ENCODE results near the gene KLHDC4.

GRCh38 chr16:87784812-87785211, 19.0 kb upstream of the KLHDC4 start:
- no peak for TF ChIP-seq SMC3 (IDR thresholded peaks at IDR 0.05; ENCODE audit: low read depth, low read length)
- TF ChIP-seq RCOR1 (IDR thresholded peaks at IDR 0.05; ENCODE audit: insufficient replicate concordance, low read length) = no peak
- TF ChIP-seq, protein P1, sequence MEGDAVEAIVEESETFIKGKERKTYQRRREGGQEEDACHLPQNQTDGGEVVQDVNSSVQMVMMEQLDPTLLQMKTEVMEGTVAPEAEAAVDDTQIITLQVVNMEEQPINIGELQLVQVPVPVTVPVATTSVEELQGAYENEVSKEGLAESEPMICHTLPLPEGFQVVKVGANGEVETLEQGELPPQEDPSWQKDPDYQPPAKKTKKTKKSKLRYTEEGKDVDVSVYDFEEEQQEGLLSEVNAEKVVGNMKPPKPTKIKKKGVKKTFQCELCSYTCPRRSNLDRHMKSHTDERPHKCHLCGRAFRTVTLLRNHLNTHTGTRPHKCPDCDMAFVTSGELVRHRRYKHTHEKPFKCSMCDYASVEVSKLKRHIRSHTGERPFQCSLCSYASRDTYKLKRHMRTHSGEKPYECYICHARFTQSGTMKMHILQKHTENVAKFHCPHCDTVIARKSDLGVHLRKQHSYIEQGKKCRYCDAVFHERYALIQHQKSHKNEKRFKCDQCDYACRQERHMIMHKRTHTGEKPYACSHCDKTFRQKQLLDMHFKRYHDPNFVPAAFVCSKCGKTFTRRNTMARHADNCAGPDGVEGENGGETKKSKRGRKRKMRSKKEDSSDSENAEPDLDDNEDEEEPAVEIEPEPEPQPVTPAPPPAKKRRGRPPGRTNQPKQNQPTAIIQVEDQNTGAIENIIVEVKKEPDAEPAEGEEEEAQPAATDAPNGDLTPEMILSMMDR (conservative IDR thresholded peaks at IDR 0.05; ENCODE audit: low read depth, low read length) = no peak
- no peak for TF ChIP-seq POLR2A (IDR thresholded peaks at IDR 0.05; ENCODE audit: low read depth, low read length)
- TF ChIP-seq RFX5 (IDR thresholded peaks at IDR 0.05; ENCODE audit: low read depth, low read length) = no peak
- TF ChIP-seq, protein P2, sequence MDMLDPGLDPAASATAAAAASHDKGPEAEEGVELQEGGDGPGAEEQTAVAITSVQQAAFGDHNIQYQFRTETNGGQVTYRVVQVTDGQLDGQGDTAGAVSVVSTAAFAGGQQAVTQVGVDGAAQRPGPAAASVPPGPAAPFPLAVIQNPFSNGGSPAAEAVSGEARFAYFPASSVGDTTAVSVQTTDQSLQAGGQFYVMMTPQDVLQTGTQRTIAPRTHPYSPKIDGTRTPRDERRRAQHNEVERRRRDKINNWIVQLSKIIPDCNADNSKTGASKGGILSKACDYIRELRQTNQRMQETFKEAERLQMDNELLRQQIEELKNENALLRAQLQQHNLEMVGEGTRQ (IDR thresholded peaks at IDR 0.05; ENCODE audit: low read depth, low read length) = no peak
- no peak for TF ChIP-seq MAZ (IDR thresholded peaks at IDR 0.05; ENCODE audit: borderline replicate concordance, low read depth, low read length)

Measured in IMR-90 (cell line).